Loucy (cell line): ENCODE results near the gene DCXR.

Experiments
- H2AFZ ChIP-seq: fragments of 200-600 bp; sonication (generic); 2 replicates; pipeline ENCODE4 v1.6.0; 2016; ENCODE audit warnings: antibody characterized with exemption, mild to moderate bottlenecking, low read length, moderate library complexity
- H3F3A ChIP-seq: fragments of 200-600 bp; 2 replicates; pipeline ENCODE4 v1.6.0; 2016; ENCODE audit warnings: antibody characterized with exemption, low read depth, mild to moderate bottlenecking
- H3K27me3 ChIP-seq: fragments of 200-600 bp; sonication (generic); 2 replicates; pipeline ENCODE4 v1.6.1; 2014; ENCODE audit warnings: low read length, mild to moderate bottlenecking; ENCODE audit not compliant: insufficient read depth, poor library complexity, severe bottlenecking
- H3K36me3 ChIP-seq: fragments of 200-600 bp; sonication (generic); 2 replicates; pipeline ENCODE4 v1.6.1; 2016; ENCODE audit warnings: low read length; ENCODE audit not compliant: insufficient read depth
- H3K4me1 ChIP-seq: fragments of 200-600 bp; sonication (generic); 2 replicates; pipeline ENCODE4 v1.5.1; 2014; ENCODE audit warnings: low read length, mild to moderate bottlenecking; ENCODE audit not compliant: insufficient read depth, poor library complexity, severe bottlenecking
- H3K4me2 ChIP-seq: fragments of 200-600 bp; sonication (generic); 2 replicates; pipeline ENCODE4 v1.6.0; 2014; ENCODE audit warnings: antibody characterized with exemption, low read length, low read depth, mild to moderate bottlenecking; ENCODE audit not compliant: poor library complexity, severe bottlenecking
- H3K4me3 ChIP-seq: fragments of 200-600 bp; sonication (generic); 2 replicates; pipeline ENCODE4 v1.5.1; 2014; ENCODE audit warnings: low read length, mild to moderate bottlenecking, mixed read lengths; ENCODE audit not compliant: poor library complexity, severe bottlenecking
- H3K79me2 ChIP-seq: fragments of 200-600 bp; sonication (generic); 2 replicates; pipeline ENCODE4 v1.6.1; 2014; ENCODE audit warnings: low read length; ENCODE audit not compliant: insufficient read depth
- H3K9ac ChIP-seq: fragments of 200-600 bp; sonication (generic); 2 replicates; pipeline ENCODE4 v1.6.0; 2014; ENCODE audit warnings: mild to moderate bottlenecking, low read depth, low read length, moderate library complexity; ENCODE audit not compliant: poor library complexity, severe bottlenecking
- H3K9me2 ChIP-seq: fragments of 200-600 bp; sonication (generic); replicated peaks from 2 replicates; pipeline ENCODE4 v1.6.1; 2016; ENCODE audit warnings: low read depth, low read length, mixed read lengths
- H3K9me3 ChIP-seq: fragments of 200-600 bp; sonication (generic); 2 replicates; pipeline ENCODE4 v1.6.1; 2014; ENCODE audit warnings: mild to moderate bottlenecking, antibody characterized with exemption, low read length, low read depth; ENCODE audit not compliant: insufficient read depth
- H4K20me1 ChIP-seq: fragments of 200-600 bp; sonication (generic); 2 replicates; pipeline ENCODE4 v1.6.0; 2014; ENCODE audit warnings: antibody characterized with exemption, low read length, mild to moderate bottlenecking; ENCODE audit not compliant: insufficient read depth, poor library complexity, severe bottlenecking
- EZH2phosphoT487 ChIP-seq: fragments of 200-600 bp; IDR thresholded peaks from 2 replicates; pipeline ENCODE4 v1.6.1; 2018; ENCODE audit warnings: antibody characterized with exemption, mild to moderate bottlenecking, moderate library complexity, borderline replicate concordance
- TF ChIP-seq, protein P1 (sequence below): fragments of 200-600 bp; sonication (generic); conservative IDR thresholded peaks from 2 replicates; pipeline ENCODE4 v1.5.1; 2014; ENCODE audit warnings: mild to moderate bottlenecking, antibody characterized with exemption, low read length

The DCXR gene

GRCh38 chr17:81994593-81995462, 42.7 kb downstream of the DCXR start:
- no peak overlapping the region for H2AFZ ChIP-seq
- no peaks in the 10 kb centered on the region for H3K27me3 ChIP-seq
- H3K4me2 ChIP-seq: no peak overlapping the region
- H3K79me2 ChIP-seq: no peaks in the 10 kb centered on the region
- TF ChIP-seq, protein P1, sequence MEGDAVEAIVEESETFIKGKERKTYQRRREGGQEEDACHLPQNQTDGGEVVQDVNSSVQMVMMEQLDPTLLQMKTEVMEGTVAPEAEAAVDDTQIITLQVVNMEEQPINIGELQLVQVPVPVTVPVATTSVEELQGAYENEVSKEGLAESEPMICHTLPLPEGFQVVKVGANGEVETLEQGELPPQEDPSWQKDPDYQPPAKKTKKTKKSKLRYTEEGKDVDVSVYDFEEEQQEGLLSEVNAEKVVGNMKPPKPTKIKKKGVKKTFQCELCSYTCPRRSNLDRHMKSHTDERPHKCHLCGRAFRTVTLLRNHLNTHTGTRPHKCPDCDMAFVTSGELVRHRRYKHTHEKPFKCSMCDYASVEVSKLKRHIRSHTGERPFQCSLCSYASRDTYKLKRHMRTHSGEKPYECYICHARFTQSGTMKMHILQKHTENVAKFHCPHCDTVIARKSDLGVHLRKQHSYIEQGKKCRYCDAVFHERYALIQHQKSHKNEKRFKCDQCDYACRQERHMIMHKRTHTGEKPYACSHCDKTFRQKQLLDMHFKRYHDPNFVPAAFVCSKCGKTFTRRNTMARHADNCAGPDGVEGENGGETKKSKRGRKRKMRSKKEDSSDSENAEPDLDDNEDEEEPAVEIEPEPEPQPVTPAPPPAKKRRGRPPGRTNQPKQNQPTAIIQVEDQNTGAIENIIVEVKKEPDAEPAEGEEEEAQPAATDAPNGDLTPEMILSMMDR: no peak
- no peak for TF ChIP-seq EZH2phosphoT487
- H4K20me1 ChIP-seq: no peaks in the 10 kb centered on the region
- no peaks in the 10 kb centered on the region for H3K9me3 ChIP-seq
- no peaks in the 10 kb centered on the region for H3K36me3 ChIP-seq
- no peaks in the 10 kb centered on the region for H3K9me2 ChIP-seq
- H3K4me1 ChIP-seq: no peaks in the 10 kb centered on the region
- no peak overlapping the region for H3K4me3 ChIP-seq
- no peaks in the 10 kb centered on the region for H3F3A ChIP-seq
- H3K9ac ChIP-seq: no peak overlapping the region

DNA sequence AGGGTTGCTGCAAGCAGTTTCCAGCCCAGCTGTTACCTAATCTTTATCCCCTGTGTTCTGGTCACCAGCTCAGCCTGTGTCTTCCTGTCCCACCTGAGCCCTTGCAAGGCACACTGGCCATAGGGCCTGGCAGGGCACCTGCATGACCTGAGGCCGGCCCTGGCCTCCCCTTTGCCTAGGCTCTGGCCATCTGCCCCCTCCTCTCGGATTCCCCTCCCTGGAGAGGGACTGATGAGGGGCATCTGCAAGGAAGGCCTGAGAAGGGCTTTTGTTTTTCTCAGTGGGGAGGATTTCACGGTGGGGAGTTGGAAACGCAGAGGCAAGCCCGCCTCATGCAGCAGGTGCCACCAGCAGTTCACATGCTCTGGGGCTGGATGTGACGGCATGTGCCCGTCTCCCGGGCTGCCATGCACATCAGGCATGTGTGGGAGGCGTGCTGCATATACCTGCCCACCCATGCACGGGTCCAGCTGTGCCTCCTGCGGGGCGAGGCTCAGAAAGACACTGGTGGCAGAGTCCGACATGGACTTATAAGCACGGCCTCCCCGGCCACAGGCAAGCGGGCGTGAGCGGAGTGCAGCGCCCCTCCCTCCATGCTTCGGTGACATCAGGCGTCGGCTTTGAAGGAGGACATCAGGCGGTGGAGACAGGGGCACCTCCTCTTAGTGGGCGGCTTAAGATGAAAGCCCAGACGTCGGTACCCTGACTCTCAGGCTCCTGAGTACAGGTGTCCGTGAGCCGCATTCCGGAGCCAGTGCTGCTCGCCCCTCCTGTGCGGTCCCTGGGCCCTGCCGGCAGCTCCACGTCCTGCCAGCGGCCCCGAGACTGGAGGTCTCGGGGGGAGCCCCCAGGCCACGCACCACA, 43.5 kb downstream of the DCXR start:
- TF ChIP-seq, protein P1: no peak
- no peak for TF ChIP-seq EZH2phosphoT487
- Histone ChIP-seq H3K4me1 (no peaks in the 10 kb centered on the region), H3K36me3 (no peaks in the 10 kb centered on the region), H3K4me3 (no peak overlapping the region), H4K20me1 (no peaks in the 10 kb centered on the region), H3K79me2 (no peaks in the 10 kb centered on the region), H3K9ac (no peak overlapping the region), H3K9me2 (no peaks in the 10 kb centered on the region), H2AFZ (no peak overlapping the region), H3K4me2 (no peak overlapping the region), H3K27me3 (no peaks in the 10 kb centered on the region), H3F3A (no peaks in the 10 kb centered on the region), H3K9me3 (no peaks in the 10 kb centered on the region)

- Histone ChIP-seq H3K27me3 (no peaks in the 10 kb centered on the region), H2AFZ (no peak overlapping the region), H3K36me3 (no peaks in the 10 kb centered on the region), H3K4me1 (no peaks in the 10 kb centered on the region), H3K4me2 (no peak overlapping the region), H3K9me3 (no peaks in the 10 kb centered on the region), H3F3A (no peaks in the 10 kb centered on the region), H3K79me2 (no peaks in the 10 kb centered on the region), H3K9ac (no peak overlapping the region), H3K4me3 (no peak overlapping the region), H4K20me1 (no peaks in the 10 kb centered on the region), H3K9me2 (no peaks in the 10 kb centered on the region)
- TF ChIP-seq, protein P1: no peak
- TF ChIP-seq EZH2phosphoT487: no peak
These were observed 45.0 kb downstream of the DCXR start for GRCh38 chr17:81992306-81993102.
